Measurements from ENCODE around the gene RAD54L.

GRCh38 chr1:46215504-46215903 lies 32.1 kb upstream of the RAD54L start:
- TF ChIP-seq CTCF (IDR thresholded peaks at IDR 0.05; ENCODE audit: poor library complexity) (no peak), EZH2phosphoT487 (IDR thresholded peaks at IDR 0.05; ENCODE audit: low read depth, severe bottlenecking, unreplicated experiment) (no peak)

Data from hepatocyte (in vitro differentiated cells).